GM18861 (cell line): ENCODE measurements around the gene DCDC2B.
"Not testable (repeated sequence)": the region's sequence is repeated elsewhere in the genome, so short reads cannot be mapped to it uniquely, and the experiment has no call there.

ENCODE experiments used
- ATAC-seq: cut with Tn5 transposase; IDR thresholded peaks from one replicate; pipeline ENCODE4 v1.9.1; 2021; ENCODE audit not compliant: unreplicated experiment

DCDC2B gene

GRCh38 chr1:32255072-32256071 lies 46.5 kb downstream of the DCDC2B start:
- ATAC-seq, result peak; percentile 35

GRCh38 chr1:32256473-32257226 lies 47.8 kb downstream of the DCDC2B start:
- ATAC-seq, result no peak

DNA sequence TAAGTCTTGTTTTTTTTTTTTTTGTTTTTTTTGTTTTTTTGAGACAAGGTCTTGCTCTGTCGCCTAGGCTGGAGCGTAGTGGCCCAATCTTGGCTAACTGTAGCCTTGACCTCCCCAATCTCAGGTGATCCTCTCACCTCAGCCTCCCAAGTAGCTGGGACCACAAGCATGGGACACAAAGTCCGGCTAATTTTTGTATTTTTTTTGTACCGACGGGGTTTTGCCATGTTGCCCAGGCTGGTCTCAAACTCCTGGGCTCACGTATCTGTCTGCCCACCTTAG lies 48.3 kb downstream of the DCDC2B start:
- no peak for ATAC-seq

DNA sequence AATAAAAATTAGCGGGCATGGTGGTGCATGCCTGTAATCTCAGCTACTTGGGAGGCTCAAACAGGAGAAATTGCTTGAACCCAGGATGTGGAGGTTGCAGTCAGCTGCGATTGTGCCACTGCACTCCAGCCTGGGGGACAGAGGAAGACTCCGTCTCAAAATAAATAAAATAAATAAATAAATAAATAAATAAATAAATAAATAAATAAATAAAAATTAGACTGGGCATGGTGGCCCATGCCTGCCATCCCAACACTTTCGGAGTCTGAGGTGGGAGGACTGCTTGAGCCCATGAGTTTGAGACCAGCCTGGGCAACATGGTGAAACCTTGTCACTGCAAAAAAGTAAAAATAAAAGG lies 54.3 kb downstream of the DCDC2B start:
- not testable (repeated sequence) for ATAC-seq

DNA sequence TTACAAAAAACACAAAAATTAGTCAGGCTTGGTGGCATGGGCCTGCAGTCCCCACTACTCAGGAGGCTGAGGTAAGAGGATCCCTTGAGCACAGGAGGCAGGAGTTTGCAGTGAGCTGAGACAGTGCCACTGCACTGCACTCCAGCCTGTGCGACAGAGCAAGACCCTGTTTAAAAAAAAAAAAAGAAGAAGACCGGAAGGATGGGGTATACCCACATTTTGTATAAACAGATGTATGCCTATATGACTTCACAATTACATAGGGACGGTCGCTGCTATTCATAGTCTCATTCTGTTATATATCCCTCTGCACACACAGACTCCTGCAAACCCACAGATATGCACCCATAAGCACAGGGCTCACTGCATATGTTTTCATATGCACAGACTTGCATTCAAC lies 54.9 kb downstream of the DCDC2B start:
- peak; percentile 50 for ATAC-seq
